ENCODE results near the gene VAV3. TPM values are rescaled to one million over a fixed set of nuclear protein-coding genes. Genes with fewer than 3 reads are reported as not detected.

VAV3 gene
- total and polyA plus RNA-seq, 4 donors = 1.7 to 14.4 (median 7.6) TPM

- DNase-seq (no peak), ATAC-seq (ENCODE audit: insufficient read depth, low FRiP score) (no peak)
- Histone ChIP-seq H3K9me3 (ENCODE audit: control insufficient read depth in 4 of 4, insufficient read depth in 3 of 4, low read length in 3 of 4) (no peaks in the 10 kb centered on the region), H3K4me3 (no peak overlapping the region), H3K9ac (ENCODE audit: insufficient read depth in 1 of 2, low read length in 2 of 2) (no peak overlapping the region), H3K4me1 (ENCODE audit: control insufficient read depth in 5 of 5, insufficient read depth in 5 of 5, low read length in 5 of 5) (peaks cover 0 to 3% (median 0%) of the 10 kb centered on the region in 5 donors), H3K27me3 (ENCODE audit: control insufficient read depth in 3 of 3, insufficient read depth in 3 of 3, low read length in 2 of 3) (no peaks in the 10 kb centered on the region), H3K27ac (ENCODE audit: low read depth in 1 of 2, low read length in 1 of 2) (no peak overlapping the region), H3K36me3 (ENCODE audit: control insufficient read depth in 4 of 4, insufficient read depth in 4 of 4, low read length in 4 of 4) (no peaks in the 10 kb centered on the region)
- TF ChIP-seq, protein P1, sequence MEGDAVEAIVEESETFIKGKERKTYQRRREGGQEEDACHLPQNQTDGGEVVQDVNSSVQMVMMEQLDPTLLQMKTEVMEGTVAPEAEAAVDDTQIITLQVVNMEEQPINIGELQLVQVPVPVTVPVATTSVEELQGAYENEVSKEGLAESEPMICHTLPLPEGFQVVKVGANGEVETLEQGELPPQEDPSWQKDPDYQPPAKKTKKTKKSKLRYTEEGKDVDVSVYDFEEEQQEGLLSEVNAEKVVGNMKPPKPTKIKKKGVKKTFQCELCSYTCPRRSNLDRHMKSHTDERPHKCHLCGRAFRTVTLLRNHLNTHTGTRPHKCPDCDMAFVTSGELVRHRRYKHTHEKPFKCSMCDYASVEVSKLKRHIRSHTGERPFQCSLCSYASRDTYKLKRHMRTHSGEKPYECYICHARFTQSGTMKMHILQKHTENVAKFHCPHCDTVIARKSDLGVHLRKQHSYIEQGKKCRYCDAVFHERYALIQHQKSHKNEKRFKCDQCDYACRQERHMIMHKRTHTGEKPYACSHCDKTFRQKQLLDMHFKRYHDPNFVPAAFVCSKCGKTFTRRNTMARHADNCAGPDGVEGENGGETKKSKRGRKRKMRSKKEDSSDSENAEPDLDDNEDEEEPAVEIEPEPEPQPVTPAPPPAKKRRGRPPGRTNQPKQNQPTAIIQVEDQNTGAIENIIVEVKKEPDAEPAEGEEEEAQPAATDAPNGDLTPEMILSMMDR (IDR thresholded peaks at IDR 0.05; ENCODE audit: control extremely low read depth, extremely low read depth) = no peak
These were observed 23.4 kb downstream of the VAV3 start for GRCh38 chr1:107941531-107941930.

GRCh38 chr1:107941123-107941522 is 23.9 kb downstream of the VAV3 start:
- 29 to 63% methylated on average over 7 of the region's 7 CpGs for WGBS, 2 donors
- TF ChIP-seq, protein P1 (IDR thresholded peaks at IDR 0.05; ENCODE audit: control extremely low read depth, extremely low read depth) = no peak
- Histone ChIP-seq H3K27me3 (ENCODE audit: control insufficient read depth in 3 of 3, insufficient read depth in 3 of 3, low read length in 2 of 3) (no peaks in the 10 kb centered on the region), H3K4me3 (no peak overlapping the region), H3K36me3 (ENCODE audit: control insufficient read depth in 4 of 4, insufficient read depth in 4 of 4, low read length in 4 of 4) (no peaks in the 10 kb centered on the region), H3K9me3 (ENCODE audit: control insufficient read depth in 4 of 4, insufficient read depth in 3 of 4, low read length in 3 of 4) (no peaks in the 10 kb centered on the region), H3K4me1 (ENCODE audit: control insufficient read depth in 5 of 5, insufficient read depth in 5 of 5, low read length in 5 of 5) (peaks cover 0 to 3% (median 0%) of the 10 kb centered on the region in 5 donors), H3K27ac (ENCODE audit: low read depth in 1 of 2, low read length in 1 of 2) (no peak overlapping the region), H3K9ac (ENCODE audit: insufficient read depth in 1 of 2, low read length in 2 of 2) (no peak overlapping the region)
- ATAC-seq (ENCODE audit: insufficient read depth, low FRiP score) = peak; percentile 36
- peak in 1 of 3 donors; percentile 21 for DNase-seq

- DNase-seq = no peak
- H3K36me3 ChIP-seq (ENCODE audit: control insufficient read depth in 4 of 4, insufficient read depth in 4 of 4, low read length in 4 of 4) = no peaks in the 10 kb centered on the region
- H3K4me1 ChIP-seq (ENCODE audit: control insufficient read depth in 5 of 5, insufficient read depth in 5 of 5, low read length in 5 of 5) = peaks cover 0 to 3% (median 0%) of the 10 kb centered on the region in 5 donors
- no peak for ATAC-seq (ENCODE audit: insufficient read depth, low FRiP score)
- H3K9me3 ChIP-seq (ENCODE audit: control insufficient read depth in 4 of 4, insufficient read depth in 3 of 4, low read length in 3 of 4) = no peaks in the 10 kb centered on the region
- TF ChIP-seq, protein P1 (IDR thresholded peaks at IDR 0.05; ENCODE audit: control extremely low read depth, extremely low read depth) = no peak
- H3K9ac ChIP-seq (ENCODE audit: insufficient read depth in 1 of 2, low read length in 2 of 2) = no peak overlapping the region
- no peak overlapping the region for H3K4me3 ChIP-seq
- no peak overlapping the region for H3K27ac ChIP-seq (ENCODE audit: low read depth in 1 of 2, low read length in 1 of 2)
- H3K27me3 ChIP-seq (ENCODE audit: control insufficient read depth in 3 of 3, insufficient read depth in 3 of 3, low read length in 2 of 3) = no peaks in the 10 kb centered on the region
These were observed 24.3 kb downstream of the VAV3 start for GRCh38 chr1:107940701-107941100.

DNA sequence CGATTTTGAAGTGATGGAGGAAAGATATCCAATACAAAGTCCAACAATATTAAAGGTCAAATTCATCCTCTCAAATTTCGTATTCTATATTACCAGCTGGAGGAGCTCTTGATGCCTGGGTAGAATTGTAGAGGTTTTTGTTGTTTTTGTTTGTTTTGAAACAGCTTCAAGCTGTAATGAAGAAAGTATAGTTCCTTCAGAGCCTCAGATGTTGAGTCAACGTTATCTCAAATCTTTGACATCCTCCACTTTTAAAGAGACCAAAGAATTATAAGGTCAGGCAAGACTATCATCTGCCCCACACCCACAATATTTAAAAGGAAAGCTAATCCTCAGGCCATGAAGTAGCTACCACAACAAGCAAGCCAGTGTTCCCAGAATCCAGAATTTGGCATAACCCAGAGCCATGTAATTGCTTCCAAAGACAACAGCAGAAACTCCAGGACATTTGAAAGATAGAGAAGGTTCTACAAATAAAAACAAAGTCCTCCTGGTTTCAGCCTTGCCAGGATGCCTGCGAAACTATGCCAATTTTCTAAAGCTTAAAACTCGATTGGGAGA is 24.9 kb downstream of the VAV3 start:
- H3K27me3 ChIP-seq (ENCODE audit: control insufficient read depth in 3 of 3, insufficient read depth in 3 of 3, low read length in 2 of 3) = no peaks in the 10 kb centered on the region
- no peaks in the 10 kb centered on the region for H3K36me3 ChIP-seq (ENCODE audit: control insufficient read depth in 4 of 4, insufficient read depth in 4 of 4, low read length in 4 of 4)
- peaks cover 0 to 3% (median 0%) of the 10 kb centered on the region in 5 donors for H3K4me1 ChIP-seq (ENCODE audit: control insufficient read depth in 5 of 5, insufficient read depth in 5 of 5, low read length in 5 of 5)
- TF ChIP-seq, protein P1 (IDR thresholded peaks at IDR 0.05; ENCODE audit: control extremely low read depth, extremely low read depth) = no peak
- H3K9ac ChIP-seq (ENCODE audit: insufficient read depth in 1 of 2, low read length in 2 of 2) = no peak overlapping the region
- no peak overlapping the region for H3K4me3 ChIP-seq
- 80% methylated on average over 5 of the region's 5 CpGs for WGBS, 2 donors
- DNase-seq = no peak
- ATAC-seq (ENCODE audit: insufficient read depth, low FRiP score) = no peak
- H3K27ac ChIP-seq (ENCODE audit: low read depth in 1 of 2, low read length in 1 of 2) = no peak overlapping the region
- no peaks in the 10 kb centered on the region for H3K9me3 ChIP-seq (ENCODE audit: control insufficient read depth in 4 of 4, insufficient read depth in 3 of 4, low read length in 3 of 4)
